GM18858 (cell line): ENCODE measurements around the gene VCP.

Source experiments
- ATAC-seq: cut with Tn5 transposase; IDR thresholded peaks from one replicate; pipeline ENCODE4 v1.9.1; 2021; ENCODE audit not compliant: unreplicated experiment

Gene VCP

DNA sequence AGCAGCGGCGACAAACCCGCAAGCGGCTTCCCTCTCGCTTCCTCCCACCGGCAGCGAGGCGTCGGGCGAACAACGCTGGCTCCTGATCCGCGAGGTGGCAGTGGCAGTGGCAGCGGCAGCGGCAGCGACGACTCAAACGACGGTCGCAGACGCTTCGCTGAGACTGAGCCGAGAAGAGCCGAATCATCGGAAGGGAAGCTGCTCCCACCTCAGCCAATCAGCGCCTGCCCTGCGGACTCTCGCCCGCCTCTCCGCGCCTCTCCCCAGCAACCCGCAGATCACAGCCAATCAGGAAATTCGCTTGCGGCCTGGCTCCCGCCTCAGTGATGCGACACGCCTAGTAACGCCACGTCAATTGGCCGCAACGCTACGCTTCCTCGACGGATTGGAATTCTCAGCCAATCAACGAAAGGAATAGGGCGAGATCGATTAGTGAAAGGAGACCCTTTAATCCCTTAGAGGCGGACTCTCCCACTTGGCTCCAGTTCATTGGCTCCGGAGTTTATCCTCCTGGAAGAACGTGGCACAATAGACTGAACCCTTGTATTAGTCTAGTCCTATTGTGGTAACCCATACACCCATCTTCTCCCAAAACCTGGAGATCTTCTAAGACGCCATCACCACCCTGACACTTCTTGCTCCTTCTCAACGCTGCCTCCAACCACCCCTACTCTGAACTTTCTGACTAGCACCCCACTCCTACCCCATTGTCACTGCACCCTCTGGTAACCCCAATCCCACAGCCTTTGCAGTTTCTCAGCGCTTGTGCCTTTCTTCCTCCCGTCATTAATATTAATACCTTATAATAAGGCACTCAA lies at the start of gene VCP:
VCP (minus strand) TSS at position 165 of the 818 bp plus-strand sequence. CDS start 272 bp downstream, outside the sequence.
- ATAC-seq = peak; percentile 82

DNA sequence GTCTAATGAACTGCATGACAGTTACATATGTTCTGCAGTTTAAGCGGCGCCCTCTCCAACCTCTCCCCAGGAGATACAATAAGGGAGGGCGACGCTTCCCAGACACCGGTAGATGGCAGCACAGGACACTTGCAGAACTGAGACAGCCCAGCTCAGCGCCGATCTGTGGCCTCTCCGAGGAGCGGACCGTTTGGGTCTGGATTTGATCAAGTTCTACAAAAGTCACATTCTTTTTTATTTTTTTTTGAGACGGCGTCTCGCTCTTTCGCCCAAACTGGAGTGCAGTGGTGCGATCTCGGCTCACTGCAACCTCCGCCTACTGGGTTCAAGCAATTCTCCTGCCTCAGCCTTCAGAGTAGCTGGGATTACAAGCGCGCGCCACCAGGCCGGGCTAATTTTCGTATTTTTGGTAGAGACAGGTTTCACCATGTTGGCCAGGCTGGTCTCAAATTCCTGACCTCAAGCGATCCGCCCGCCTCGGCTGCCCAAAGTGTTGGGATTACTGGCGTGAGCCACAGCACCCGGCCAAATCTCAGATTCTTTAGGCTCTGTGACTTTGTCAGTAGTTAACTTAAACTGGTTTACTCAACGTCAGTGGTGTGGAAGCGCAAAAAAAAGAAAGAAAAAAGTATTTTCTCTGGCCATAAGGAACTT lies 44.6 kb upstream of the VCP start:
- peak; percentile 41 for ATAC-seq

DNA sequence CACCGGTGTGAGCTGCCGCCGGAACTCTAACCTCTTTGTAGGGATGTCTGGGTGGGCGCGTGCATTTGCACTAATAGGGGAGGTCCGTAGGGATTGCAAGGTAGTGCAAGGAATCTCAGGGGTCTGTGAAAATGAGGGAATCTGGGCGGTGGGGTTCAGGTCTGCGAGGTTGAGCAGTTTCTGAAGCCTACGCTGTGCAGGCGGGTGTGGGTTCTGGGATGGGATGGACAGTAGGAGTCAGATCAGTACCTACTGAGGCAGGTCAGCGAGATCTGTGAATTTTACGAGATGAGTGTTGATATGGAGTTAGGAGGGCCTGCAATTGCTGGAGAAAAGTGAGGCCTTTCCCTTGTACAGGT lies 44.1 kb upstream of the VCP start:
- no peak for ATAC-seq

DNA sequence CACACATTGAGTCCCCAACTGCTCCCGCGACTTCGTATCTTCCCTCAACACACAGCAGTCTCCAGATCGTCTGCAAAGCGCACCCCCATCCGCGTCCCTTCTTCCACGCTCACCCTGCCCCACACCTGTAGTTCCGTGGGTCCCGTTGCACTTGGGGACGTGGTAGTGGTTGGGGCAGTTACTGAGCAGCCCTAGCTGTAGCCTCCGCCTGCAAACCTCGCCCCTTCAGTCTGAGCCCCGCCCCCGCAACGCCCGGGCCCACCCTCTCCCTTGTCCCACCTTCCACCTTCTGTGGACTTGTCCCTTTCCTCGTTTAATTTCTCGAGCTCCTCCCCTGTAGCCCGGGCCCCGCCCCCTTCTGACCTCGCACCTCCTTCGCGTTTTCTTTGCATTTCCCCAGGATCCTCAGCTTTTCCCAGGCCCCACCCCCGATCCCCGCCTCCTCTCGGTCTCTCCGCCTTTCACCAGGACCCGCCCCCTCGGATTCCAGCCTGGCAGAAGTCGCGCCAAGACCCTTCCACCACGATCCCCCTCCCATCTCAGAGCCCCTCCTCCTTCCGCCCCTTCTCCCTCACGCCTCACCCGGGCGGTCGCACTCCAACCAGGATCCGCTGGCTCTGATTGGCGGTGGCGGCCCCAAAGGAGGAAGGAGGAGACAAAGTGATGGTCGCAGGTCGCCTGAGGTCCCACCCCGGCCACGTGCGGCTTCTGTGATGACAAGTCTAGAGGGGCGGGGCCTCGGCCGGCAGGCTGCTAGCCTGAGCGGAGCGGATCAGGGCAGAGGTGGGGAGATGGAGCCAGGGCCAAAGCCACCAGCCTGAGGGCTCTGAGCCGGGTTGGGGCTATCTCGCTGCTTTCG lies 43.5 kb upstream of the VCP start, which contains the start of gene ATOSB:
ATOSB (minus strand) TSS at position 183 of the 859 bp plus-strand sequence. CDS start 7,588 bp downstream, outside the sequence.
- ATAC-seq = peak; percentile 43

DNA sequence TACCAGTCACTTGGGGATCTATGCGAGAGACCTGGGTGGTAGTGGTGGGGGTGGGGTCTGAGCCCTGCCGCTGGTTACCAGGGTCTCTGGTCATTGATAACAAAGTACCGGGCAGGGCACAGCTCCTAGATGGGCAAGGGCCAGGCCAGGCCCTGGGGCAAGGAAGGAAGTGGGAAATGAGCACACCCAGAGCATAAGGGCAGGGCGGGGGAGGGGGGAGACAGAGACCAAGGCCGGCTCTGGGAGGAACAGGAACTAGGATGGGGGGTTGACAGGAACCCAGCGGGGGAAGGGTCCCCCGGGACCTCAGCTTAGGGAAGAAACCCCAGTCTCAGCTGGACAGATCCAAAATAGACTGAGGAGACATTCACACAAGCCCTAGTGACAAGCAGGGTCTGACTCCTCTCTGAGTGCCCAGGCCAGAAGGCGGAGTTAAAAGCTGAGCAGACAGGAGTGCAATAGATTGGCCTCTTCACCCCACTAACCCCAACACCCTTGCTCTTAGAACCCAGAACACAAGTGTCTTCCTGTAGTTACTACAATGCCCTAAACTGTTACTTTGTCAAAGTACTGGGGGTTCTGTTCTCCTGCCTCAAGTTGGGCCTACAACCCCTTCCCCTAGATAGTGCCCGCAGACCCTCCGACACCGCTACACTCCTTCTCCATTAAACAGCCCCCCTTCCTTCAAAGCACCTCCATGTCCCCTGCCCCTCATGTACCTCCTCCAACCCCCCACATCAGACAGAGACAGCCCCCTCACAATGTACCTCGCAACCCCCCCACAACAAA lies 42.6 kb upstream of the VCP start:
- ATAC-seq = no peak

DNA sequence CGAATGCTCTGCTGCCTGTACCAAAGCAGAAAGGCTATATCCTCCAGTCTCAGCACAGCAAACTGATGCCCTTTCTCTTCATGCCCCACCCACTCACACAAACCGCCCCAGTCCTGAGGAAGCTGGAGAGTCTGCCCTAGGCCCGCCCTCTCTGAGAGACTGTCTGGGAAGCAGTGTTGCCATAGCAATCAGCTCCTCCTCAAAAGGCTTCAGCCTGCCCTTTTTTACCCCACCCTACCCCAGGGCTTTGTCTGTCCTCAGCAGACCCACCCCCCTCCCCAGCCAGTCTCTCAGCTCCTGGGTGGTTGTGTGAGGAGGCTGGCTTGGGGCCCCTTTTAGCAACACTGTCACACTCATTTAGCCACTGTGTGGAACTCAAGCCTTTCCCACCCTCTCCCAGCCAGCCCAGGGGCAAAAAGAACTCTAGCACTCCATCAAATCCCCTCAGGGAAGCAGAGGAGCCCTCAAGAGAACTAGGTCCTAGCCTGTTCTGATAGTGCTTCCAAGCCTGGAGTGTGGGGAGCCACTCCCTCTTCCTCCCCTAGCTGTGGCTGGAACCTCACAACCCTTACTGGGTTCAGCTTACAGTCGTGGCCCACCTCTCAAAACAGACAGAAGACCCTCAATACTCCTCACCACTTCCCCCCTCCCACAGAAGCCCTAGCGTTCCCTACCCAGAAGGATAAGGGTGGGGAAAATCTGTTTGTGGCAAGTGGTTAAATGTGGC lies 41.9 kb upstream of the VCP start:
- ATAC-seq = no peak

DNA sequence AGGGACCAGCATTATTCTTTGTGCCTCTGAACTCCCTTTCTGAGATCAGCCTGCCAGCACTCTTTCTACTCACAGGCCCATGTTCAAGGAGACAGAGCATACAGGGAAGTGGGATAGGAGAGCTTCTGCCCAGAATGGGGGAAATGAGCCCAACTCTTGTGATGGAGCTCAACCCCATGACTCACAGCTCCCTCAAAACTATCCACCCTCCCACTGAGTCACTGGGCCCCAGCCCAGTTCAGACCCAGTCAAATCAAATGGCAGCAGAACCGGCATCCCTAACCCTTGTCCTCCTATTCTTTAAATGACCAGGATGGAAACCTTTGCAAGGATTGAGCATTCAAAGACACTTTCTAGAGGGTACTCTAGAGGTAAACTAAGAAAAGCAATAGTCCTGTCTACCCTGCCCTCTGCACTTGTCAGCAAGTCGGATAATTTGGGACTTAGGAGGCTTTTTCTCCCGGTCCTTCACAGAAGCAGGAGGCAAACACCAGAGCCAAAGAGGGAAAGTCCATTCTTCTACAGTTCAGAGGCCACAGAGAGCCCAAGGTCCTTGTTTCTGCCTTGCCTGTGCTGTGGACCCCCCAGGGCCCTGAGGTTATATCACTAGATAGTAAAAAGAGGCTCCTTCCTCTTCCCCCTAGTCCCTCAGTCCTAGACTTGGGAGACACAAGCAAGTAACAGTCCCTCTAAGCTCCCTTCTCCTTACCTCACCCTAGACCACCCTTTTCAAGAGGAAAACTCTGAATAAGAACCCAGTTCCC lies 40.0 kb upstream of the VCP start:
- ATAC-seq = no peak

DNA sequence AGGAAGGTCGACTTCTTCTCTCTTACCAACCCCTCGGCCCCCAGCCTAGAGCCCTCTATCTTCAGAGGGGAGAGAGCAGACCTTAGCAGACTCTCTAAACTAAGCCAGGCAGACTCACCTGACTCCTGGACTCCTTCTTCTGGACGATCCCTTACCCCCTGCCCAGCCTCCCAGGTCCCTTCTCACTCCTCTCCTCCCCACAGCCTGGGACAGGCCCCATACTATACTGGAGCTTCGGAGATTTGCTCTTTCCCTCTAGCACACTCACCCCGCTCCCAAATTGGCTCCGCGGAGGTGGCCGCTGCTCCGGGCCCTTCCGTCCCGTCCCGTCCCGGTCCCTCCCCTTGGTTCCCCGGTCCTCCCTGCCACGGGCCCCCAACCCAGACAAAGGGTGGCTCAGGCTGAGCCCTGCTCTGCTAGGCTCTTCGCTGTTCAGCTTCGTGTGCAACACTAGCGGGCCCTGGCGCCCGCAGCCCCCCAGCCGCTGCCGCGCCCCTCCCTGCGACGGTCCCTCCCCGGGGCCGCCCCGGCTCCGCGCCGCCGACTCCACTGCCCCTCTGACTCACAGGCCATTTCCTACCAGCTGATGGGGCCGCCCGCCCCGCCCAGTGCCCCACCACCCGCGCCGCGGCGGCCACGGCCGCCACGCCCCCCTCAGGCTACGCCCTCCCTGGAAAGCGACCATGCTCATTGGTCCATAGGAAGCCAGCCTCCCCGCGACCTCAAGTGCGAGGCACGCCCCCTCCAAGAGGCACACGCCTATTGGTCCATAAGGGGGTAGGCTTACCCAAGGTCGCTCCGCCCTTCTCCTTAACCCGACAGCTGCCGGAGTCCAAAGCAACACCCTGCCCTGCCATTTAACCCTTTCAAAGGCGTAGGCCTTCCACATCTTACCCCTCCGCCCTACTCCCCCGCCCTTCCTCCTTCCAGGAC lies 38.8 kb upstream of the VCP start:
- peak; percentile 63 for ATAC-seq

DNA sequence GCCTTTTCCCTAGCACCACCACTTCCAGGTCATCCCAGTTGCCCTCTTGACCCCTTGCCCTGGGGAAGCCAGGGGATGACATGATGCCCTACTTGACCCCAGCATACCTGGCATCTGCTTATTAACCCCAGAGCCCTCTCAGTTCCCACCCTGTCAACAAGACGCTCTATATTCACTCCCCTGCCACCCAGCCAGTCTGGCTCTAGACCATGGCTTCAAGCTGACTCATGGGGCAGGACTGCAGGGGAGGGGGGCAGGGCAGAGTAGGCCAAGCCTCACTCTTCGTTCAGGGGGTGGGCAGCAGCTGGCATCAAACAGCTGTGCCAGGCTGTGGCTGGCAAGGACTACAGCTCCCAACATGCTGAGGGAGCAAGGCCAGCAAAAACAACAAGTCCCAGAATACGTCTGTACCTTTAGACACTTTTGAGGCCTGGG lies 37.9 kb upstream of the VCP start:
- ATAC-seq = no peak

DNA sequence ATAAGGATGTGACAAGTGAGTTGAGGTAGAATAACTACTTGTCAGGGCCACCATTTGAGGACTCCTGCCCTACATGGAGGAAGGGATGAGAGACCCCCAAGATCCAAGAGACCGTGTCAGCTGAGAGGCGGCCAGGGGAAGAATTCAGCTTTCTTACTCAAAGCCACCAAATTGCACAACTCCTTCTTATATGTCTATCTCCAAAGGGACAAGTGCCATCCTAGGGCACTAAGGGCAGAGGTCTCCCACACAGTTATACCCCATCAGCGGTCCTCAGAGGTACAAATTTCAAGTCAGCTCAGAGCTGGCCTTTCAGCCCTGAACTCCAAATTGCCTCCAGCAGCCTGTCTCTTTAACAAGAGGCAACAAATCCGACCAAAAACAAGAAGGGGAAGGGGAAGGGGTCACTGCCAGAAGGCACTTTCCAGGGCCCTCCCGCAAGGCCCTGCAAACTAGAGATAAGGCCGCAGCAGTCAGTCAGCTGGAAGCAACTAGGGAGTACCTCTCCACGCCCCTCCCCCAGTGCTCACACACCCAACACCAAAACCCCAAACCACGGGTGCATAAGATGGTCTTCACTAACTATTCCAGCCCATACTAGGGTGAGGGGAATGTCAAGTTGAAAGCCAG lies 36.6 kb upstream of the VCP start:
- ATAC-seq = no peak

DNA sequence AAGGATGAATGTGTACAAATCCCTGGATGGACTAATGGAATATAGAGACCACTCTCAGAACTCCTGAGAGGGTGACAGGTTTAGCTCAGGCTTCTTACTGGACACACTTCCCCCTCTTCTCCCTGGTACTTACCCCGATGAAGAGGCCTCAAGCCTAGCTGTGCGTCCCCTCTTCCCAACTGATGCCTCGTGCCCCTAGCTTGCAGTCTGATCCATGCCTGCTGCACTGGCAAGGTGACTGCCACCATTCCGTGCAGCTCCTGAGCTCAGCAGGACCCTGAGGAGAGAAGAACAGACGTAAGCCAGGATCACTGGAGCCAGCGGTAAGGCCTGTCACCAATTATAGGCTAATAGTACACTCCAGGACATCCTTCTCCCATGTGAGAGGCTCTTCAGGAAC lies 36.0 kb upstream of the VCP start:
- no peak for ATAC-seq

DNA sequence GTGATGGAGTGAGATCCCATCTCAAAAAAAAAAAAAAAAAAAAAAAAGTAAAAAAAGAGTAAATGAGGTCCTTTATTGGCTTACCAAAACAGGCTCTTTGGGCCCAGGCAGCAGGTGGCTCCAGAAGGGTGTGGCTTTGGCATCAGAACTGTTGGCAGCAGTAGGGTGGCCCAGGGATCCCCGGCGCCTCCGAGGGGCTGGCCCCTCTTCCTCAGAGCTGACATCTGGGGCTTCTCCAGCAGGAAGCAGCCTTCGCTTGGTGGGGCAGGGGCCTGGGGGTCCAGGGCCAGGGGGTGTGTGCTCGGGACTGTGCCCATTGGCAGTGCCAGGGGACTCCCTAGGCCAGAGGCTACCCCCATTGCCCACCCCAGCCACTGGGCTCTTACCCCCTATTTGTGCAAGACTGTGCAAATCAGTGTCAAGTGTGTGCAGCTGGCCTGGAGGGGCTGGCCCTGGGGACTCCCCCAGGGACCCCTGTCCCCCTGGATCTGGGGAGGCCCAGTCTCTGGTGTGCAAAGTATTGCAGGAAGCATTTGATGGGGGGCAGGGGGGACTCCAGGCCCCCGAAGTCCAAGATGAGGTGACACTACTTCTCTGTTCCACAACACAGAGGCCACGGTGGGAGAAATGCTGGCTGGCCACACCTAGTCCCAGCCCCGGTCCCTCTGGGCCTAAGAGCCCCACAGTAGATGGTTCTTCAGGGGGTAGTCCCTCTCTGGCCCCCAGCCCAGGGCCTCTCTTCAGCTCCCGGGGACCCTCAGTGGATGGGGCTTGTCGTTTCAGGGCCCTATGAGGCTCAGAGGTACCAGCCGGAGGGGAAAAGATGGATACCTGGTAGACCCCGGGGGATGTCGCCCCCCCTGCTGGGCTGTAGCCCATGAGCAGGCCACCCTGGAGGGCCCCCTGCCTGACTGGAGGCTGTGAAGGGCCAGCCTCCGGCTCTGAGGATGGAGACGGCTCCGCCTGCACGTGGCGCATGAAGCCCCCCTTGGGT lies 35.2 kb upstream of the VCP start:
- ATAC-seq = no peak

DNA sequence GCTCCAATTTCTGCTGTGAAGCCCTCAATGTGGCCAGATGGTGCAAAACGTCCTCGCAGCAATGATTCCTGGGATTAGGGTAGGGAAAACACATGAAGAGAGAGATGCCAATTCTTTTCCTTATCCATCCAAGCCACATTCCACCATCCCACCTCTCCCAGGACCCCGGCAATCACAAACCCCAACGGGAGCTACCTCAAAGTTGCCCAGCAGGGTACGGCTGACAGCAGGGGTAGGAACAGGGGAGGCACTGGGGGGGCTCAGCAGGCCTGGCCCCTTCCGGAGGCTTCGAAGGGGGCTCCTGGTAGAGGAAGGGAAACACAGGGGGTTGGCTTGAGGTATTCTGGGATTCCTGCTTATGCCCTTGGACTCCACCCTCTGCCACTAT lies 33.9 kb upstream of the VCP start:
- no peak for ATAC-seq

DNA sequence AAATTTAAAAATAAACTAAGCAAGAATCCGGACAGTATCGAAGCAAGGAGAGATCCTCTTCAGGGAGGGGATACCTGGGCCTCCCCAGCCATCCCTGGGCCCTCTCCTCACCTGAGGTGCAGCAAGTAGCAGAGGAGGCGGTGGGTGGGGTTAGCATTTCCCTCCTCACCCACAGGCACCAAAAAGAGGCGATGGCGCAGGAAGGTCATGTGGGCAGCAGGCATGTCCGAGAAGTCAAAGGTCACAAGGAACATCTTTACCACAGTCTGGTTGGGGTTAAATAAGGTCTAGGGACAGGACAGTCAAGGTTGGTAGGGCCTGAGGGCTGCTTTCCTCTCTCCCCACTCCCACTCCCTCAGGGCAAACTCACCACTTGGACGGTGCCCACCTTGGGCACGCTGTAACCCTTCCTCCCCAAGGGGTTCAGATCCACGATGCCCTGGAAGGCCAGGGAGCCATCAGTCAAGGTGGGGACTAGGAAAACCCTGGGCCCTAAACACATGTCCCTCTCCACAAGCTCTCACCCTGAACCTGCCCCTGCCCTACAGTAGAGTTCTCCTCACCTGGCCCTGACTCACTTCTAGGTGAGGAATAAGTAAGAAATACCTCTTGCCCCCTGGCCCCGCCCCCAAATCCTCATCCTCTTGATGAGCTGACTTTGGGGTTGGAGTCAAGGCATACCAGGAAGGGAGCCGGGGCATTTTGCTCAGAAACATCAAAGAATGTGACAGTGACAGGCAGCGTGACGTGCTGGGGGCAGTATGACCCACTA lies 33.3 kb upstream of the VCP start:
- no peak for ATAC-seq

DNA sequence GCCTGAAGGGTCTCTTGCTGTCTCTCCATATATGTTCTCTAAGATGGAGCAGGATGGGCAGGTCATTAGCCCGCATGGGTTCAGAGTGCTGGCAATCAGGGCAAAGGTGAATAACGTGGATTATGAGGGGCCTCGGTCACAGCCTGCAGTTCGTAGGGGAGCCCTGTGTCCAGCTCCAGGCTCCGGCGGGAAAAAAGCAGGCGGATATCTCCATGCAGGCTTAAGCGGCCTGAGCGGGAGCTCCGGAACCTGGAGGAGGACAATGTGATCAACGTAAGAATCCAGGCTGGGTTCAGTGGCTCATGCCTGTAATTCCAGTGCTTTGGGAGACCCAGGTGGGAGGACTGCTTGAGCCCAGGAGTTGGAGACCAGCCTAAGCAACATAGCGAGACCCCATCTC lies 32.7 kb upstream of the VCP start:
- ATAC-seq = no peak

DNA sequence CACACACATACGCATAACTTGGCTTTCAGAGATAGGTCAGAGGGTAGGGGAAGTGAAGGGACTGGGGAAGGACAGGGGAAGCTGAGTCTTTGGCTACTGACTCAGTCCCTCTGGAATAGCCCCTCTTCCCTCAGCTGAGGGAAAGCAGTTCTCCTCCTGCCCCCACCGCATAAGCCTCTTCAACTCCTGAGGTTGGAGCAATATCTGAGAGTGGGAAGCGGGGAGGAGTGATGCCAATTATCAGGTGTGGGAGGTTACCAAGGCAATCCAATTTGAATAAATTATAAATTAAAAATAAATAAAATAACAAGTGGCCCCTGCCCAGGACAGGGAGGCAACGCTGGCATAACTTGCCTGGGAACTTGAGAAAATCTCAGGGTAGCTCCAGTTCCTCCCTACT lies 32.2 kb upstream of the VCP start:
- no peak for ATAC-seq
